HG02981 (cell line): ENCODE measurements around the gene ATP5PO.
"Not testable (repeated sequence)": the region's sequence is repeated elsewhere in the genome, so short reads cannot be mapped to it uniquely, and the experiment has no call there.

Experiments
- ATAC-seq: cut with Tn5 transposase; IDR thresholded peaks from one replicate; pipeline ENCODE4 v1.9.1; 2021; ENCODE audit warnings: mild to moderate bottlenecking, moderate library complexity; ENCODE audit not compliant: unreplicated experiment

ATP5PO gene

DNA sequence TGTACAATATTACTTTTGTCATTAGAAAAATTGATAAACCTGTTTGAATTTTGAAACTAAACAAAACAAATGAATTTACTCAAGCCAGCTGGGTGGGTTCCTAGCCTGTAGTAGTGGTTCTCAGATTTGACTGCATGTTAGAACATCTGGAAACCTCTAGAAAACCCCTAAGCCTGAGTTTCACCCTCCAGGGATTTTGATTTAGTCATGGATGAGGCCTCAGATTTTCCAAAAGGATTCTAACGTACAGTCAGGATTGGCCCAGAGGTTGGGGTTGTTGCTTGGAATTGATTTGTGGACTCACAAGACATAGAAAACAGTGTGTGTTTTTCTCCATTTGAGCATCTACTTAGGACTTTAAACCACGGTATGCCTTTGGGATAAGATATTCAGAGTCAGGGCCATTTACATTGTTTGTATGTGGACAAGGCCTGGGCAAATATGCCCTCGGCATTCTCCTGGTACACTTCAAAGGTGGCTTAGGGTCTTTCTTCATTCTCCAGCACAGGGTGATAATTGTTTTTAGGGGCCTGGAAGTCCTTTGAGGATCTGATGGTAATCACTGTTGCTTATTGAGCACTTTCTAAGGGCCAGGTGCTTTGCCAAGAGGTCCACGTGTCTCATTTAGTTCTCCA, 42.6 kb downstream of the ATP5PO start:
- ATAC-seq = no peak

GRCh38 chr21:33871171-33871570, 44.4 kb downstream of the ATP5PO start:
- ATAC-seq = no peak

DNA sequence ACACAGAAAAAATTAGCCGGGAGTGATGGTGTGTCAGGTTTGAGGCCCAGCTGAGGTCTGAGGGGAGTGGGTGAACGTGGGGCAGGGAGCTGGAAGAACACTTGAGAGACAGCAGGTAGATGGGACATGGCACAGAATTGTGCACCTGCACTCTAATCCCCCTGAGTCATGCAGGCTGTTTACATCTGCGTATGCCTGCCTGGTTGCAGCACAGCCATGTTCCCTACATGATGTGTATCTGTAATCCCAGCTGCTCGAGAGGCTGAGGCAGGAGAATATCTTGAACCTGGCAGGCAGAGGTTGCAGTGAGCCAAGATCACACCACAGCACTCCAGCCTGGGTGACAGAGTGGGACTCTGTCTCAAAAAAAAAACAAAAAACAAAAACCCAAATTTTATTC, 44.8 kb downstream of the ATP5PO start:
- no peak for ATAC-seq

DNA sequence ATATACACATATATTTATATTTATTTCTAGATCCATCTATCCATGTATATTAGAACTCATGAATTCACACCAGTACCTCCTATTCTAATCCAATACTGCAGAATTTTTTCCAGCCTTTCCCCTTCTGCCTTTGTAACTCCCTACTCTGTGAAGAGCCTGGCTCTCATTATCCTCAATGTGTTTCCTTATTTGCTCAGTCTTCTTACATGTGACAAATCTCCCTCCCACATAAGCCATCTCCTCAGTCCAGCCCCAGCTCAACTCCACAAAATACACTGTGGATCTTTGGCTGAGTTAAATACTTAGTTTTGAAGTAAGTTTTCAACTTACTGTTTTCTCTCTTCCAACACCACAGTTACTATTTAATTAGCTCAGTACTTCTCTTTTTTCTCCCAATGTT, 45.7 kb downstream of the ATP5PO start:
- no peak for ATAC-seq

GRCh38 chr21:33867868-33868267, 47.7 kb downstream of the ATP5PO start:
- ATAC-seq = not testable (repeated sequence)

DNA sequence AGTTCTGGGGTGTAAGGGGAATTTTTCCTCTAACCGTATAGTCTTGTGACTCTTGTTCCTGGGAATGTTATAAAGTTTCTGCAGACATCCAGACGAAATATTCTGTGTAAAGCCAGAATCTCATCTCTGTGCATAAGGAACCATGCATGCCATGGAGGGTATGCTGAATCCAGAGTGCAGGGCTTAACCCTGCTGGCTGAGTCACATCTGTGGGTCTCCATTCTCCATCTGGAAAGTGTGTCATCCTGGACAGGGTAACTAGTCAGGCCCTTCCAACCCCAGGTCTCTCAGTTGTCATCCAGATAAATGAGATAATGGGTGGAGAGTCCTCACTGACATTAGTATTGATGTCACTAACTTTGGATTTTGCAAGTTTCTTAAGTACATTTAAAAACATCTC, 48.8 kb downstream of the ATP5PO start:
- no peak for ATAC-seq

DNA sequence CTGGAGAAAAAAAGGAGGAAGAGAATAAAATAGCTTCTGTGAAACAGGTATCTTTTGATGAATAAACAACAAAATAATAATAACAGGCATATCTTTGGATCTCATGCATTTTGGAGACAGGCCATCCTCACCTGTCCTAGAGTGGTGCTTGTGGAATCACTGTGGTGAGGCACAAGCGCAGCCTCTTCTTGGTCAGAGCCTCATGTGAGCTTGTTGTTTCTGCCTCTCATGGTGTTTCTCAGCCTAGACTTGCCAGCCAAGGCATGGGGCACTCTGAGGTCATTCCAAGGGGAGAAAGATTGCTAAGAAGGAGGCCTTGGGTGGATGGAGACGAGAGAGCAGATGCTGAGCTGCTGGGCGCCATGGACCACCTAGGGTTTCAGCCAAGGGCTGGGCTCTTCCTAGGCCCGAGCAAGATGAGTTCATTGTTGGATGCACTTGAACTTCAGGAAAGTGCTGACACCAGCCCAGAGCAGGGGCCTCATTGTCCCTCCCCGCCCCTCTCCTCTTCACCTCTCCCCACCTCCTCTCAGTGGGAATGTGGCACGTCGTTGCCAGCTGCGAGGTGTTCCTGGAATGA, 49.5 kb downstream of the ATP5PO start:
- no peak for ATAC-seq

DNA sequence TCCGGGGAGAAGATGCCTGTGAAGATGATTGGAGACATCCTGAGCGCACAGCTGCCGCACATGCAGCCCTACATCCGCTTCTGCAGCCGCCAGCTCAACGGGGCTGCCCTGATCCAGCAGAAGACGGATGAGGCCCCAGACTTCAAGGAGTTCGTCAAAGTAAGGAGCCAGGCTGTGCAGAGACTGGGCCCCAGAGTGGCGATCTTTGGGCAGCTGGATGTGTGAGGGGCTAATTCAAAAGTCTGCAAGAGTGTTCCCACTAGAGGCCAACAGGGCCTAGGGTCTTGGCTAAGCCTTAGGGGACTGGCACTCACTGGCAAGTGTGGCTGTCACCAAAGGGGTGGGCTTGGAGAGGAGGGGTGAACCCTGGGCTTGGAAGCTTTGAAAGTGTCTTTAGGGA, 50.4 kb downstream of the ATP5PO start:
- ATAC-seq = no peak

GRCh38 chr21:33864150-33864549, 51.5 kb downstream of the ATP5PO start:
- no peak for ATAC-seq

- ATAC-seq = not testable (repeated sequence)
Observed at GRCh38 chr21:33863191-33863590, 52.4 kb downstream of the ATP5PO start.

- no peak for ATAC-seq
Observed at GRCh38 chr21:33861125-33861524, 54.5 kb downstream of the ATP5PO start.

- no peak for ATAC-seq
Observed at GRCh38 chr21:33860332-33860879, 55.2 kb downstream of the ATP5PO start.

- ATAC-seq = no peak
Observed at GRCh38 chr21:33859373-33860102, 56.1 kb downstream of the ATP5PO start.

- no peak for ATAC-seq
Observed at GRCh38 chr21:33858667-33859372, 56.8 kb downstream of the ATP5PO start.

DNA sequence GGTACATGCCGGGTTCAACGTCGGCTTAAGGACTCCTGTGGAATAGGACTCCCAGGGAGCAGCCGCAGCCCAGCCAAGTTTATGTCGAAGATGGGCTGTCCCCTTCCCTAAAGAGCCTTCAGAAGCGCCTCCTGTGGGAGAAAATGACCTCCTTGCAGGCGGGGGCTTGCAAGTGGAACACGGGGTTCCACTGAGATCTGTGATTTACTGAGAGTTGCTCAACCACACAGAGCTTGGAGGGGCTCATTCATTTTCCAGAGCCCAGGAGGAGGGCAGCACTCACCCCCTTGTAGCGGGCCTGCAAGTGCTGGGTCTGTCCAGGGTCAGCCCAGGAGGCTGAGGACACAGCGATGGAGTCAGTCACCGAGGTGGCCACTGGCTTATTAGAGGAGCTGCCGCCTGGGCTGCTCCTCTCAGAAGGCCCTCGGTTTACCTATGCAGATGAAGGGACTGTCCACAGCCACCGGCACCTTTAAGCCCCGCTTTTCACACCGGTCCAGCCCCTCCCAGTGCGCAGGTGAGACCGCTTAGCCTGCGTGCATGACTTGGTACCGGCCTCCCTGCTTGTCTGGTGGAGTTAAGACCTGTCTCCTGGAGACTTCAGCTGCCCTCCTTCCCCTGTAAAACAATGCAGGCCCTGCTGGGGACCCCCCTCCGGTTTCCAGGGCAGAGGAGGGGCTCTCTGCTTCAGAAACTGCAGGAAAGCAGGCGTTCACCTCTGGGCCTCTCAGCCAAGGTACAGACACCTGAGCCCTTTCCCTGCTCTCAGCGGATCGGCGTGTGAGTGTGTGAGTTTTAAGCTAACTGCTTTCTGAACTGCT, 57.5 kb downstream of the ATP5PO start:
- no peak for ATAC-seq

GRCh38 chr21:33856893-33857527, 58.6 kb downstream of the ATP5PO start:
- no peak for ATAC-seq

- no peak for ATAC-seq
Observed at GRCh38 chr21:33855190-33855589, 60.4 kb downstream of the ATP5PO start.

DNA sequence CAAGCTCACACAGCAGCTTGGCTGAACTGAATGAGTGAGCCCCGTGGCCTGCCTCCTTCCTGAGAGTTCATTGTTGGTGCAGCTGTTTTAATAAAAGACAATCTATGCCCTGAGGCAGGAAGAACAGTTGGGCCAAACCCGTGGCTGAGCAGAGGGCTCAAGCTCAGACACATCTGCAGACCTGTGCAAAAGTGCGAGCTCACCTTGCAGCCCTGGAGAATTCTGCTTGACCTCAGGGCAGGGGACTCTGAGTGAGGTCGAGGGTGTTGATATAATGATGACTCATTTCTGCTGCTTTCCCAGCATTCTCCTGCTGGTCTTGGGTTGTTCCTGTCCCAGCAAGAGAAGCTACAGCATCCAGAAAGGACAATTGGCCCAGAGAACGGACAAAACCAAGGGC, 61.0 kb downstream of the ATP5PO start:
- ATAC-seq = no peak
